Transverse colon (tissue), 3 donors: ENCODE results near the gene POLR2L.

Experiments used
- CTCF ChIP-seq, 5 experiments: fragments of 200-600 bp in 3 of 5; fragments of 450-650 bp in 2 of 5; sonication (generic) in 3 of 5; IDR thresholded peaks; 1 replicate in 2 of 5; 2 replicates in 3 of 5; pipeline ENCODE4 v1.5.1; 2016 to 2017; ENCODE audit warnings: antibody characterized with exemption in 5 of 5, inconsistent platforms in 3 of 5, mild to moderate bottlenecking in 2 of 5, moderate library complexity in 1 of 5
- POLR2A ChIP-seq: fragments of 450-650 bp; IDR thresholded peaks from one replicate; pipeline ENCODE4 v1.6.1; 2016; ENCODE audit warnings: antibody characterized with exemption, mild to moderate bottlenecking, moderate library complexity

DNA sequence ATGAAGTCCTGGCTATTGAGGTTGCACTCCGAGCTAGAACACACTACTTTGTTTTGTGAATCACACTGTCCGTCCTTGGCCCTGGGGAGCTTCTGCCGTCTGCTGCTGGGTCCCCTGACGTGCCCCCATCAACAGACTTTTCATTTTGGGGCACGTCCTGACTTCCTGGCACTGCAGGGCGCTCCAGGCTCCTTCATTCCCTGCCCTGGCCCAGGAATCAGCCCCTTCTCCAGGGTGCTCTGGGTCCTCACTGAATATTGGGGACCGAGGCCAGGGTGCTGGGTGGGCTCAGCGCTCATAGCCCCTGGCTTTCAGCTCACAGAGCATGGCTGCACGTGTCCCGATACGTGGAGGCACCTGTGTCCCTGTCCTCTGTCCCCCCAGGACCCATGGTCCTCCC lies 22.6 kb upstream of the POLR2L start:
- no peak for TF ChIP-seq CTCF (IDR thresholded peaks at IDR 0.05)
- no peak for TF ChIP-seq POLR2A
